Peyer's patch (tissue), 4 donors: ENCODE data around the gene CNTNAP5. TPM values are rescaled to one million over a fixed set of nuclear protein-coding genes. Genes with fewer than 3 reads are reported as not detected.

ENCODE experiments used
- DNase-seq, 3 donors: peaks; one replicate each; pipeline ENCODE4 v3.0.0-alpha.2; 2017 to 2019
- H3K27ac ChIP-seq, 4 donors: fragments of 200-600 bp; sonication (generic); one replicate each; pipeline ENCODE4 v1.5.1; 2016 to 2019
- H3K27me3 ChIP-seq, 2 donors: fragments of 200-600 bp; sonication (generic); one replicate each; pipeline ENCODE4 v1.5.1; 2019
- H3K36me3 ChIP-seq, 3 donors: fragments of 200-600 bp; sonication (generic); one replicate each; pipeline ENCODE4 v1.5.1; 2016 to 2019
- H3K4me1 ChIP-seq, 4 donors: fragments of 200-600 bp; sonication (generic); one replicate each; pipeline ENCODE4 v1.5.1; 2016 to 2019
- H3K4me3 ChIP-seq, 4 donors: fragments of 200-600 bp; sonication (generic); 1 replicate in 3 of 4; 2 replicates in 1 of 4; pipeline ENCODE4 v1.5.1; 2016 to 2019; ENCODE audit warnings: mild to moderate bottlenecking in 1 of 4
- H3K9me3 ChIP-seq, 4 donors: fragments of 200-600 bp; sonication (generic); one replicate each; pipeline ENCODE4 v1.5.1; 2016 to 2019; ENCODE audit warnings: mild to moderate bottlenecking in 1 of 4
- CTCF ChIP-seq, 6 experiments: fragments of 450-650 bp in 4 of 6; fragments of 200-600 bp in 2 of 6; sonication (generic) in 1 of 6; IDR thresholded peaks; one replicate each; pipeline ENCODE4 v1.5.1; 2017 to 2019; ENCODE audit warnings: antibody characterized with exemption in 6 of 6, mild to moderate bottlenecking in 3 of 6, moderate library complexity in 1 of 6
- POLR2A ChIP-seq, 2 donors: fragments of 450-650 bp; IDR thresholded peaks; one replicate each; pipeline ENCODE4 v1.5.1; 2017; ENCODE audit warnings: antibody characterized with exemption in 2 of 2, mild to moderate bottlenecking in 2 of 2, moderate library complexity in 2 of 2
- total RNA-seq, 4 donors: library from RNA; depleted of rRNA; stranded (reverse); fragments of >200 nt; gene quantifications; one replicate each; pipeline ENCODE4 v1.1.0, GENCODE V29; 2016

CNTNAP5 gene
- total RNA-seq, 4 donors from 2014 or later: not detected

GRCh38 chr2:124032799-124033198, 7.7 kb downstream of the CNTNAP5 start:
- Histone ChIP-seq H3K36me3 (no peaks in the 10 kb centered on the region), H3K27me3 (no peaks in the 10 kb centered on the region), H3K9me3 (no peaks in the 10 kb centered on the region), H3K4me3 (no peak overlapping the region), H3K27ac (no peak overlapping the region), H3K4me1 (no peaks in the 10 kb centered on the region)
- DNase-seq: no peak
- TF ChIP-seq POLR2A (IDR thresholded peaks at IDR 0.05) (no peak), CTCF (IDR thresholded peaks at IDR 0.05) (no peak)

- Histone ChIP-seq H3K36me3 (no peaks in the 10 kb centered on the region), H3K4me3 (no peak overlapping the region), H3K27ac (no peak overlapping the region), H3K27me3 (no peaks in the 10 kb centered on the region), H3K9me3 (no peaks in the 10 kb centered on the region), H3K4me1 (no peaks in the 10 kb centered on the region)
- DNase-seq: no peak
- no peak for TF ChIP-seq CTCF (IDR thresholded peaks at IDR 0.05)
- no peak for TF ChIP-seq POLR2A (IDR thresholded peaks at IDR 0.05)
These were observed 9.2 kb downstream of the CNTNAP5 start for GRCh38 chr2:124034265-124034664.

- H3K27me3 ChIP-seq: no peaks in the 10 kb centered on the region
- no peak for DNase-seq
- TF ChIP-seq POLR2A (IDR thresholded peaks at IDR 0.05) (no peak), CTCF (IDR thresholded peaks at IDR 0.05) (no peak)
These were observed 9.9 kb downstream of the CNTNAP5 start for GRCh38 chr2:124035001-124035400.

GRCh38 chr2:124039032-124039431, 13.9 kb downstream of the CNTNAP5 start:
- Histone ChIP-seq H3K27me3 (no peaks in the 10 kb centered on the region), H3K9me3 (no peaks in the 10 kb centered on the region), H3K4me3 (no peak overlapping the region), H3K27ac (no peak overlapping the region), H3K36me3 (no peaks in the 10 kb centered on the region), H3K4me1 (no peaks in the 10 kb centered on the region)
- TF ChIP-seq CTCF (IDR thresholded peaks at IDR 0.05): no peak
- TF ChIP-seq POLR2A (IDR thresholded peaks at IDR 0.05): no peak
- no peak for DNase-seq

More at GRCh38 chr2:124035001-124035400, 9.9 kb downstream of the CNTNAP5 start:
- Histone ChIP-seq H3K27ac (no peak overlapping the region), H3K4me1 (no peaks in the 10 kb centered on the region), H3K36me3 (no peaks in the 10 kb centered on the region), H3K4me3 (no peak overlapping the region), H3K9me3 (no peaks in the 10 kb centered on the region)

- TF ChIP-seq CTCF (IDR thresholded peaks at IDR 0.05) (no peak), POLR2A (IDR thresholded peaks at IDR 0.05) (no peak)
- DNase-seq: no peak
- H3K27me3 ChIP-seq: no peaks in the 10 kb centered on the region
- no peaks in the 10 kb centered on the region for H3K9me3 ChIP-seq
- no peak overlapping the region for H3K4me3 ChIP-seq
- no peaks in the 10 kb centered on the region for H3K4me1 ChIP-seq
- no peak overlapping the region for H3K27ac ChIP-seq
- no peaks in the 10 kb centered on the region for H3K36me3 ChIP-seq
These were observed 14.7 kb downstream of the CNTNAP5 start for GRCh38 chr2:124039762-124040291.

- Histone ChIP-seq H3K27ac (no peak overlapping the region), H3K9me3 (no peaks in the 10 kb centered on the region), H3K36me3 (no peaks in the 10 kb centered on the region), H3K27me3 (no peaks in the 10 kb centered on the region), H3K4me1 (no peaks in the 10 kb centered on the region), H3K4me3 (no peak overlapping the region)
- no peak for TF ChIP-seq POLR2A (IDR thresholded peaks at IDR 0.05)
- no peak for TF ChIP-seq CTCF (IDR thresholded peaks at IDR 0.05)
- no peak for DNase-seq
These were observed 20.8 kb downstream of the CNTNAP5 start for GRCh38 chr2:124045894-124046293.
